ENCODE data around the gene IL3RA. TPM values are rescaled to one million over a fixed set of nuclear protein-coding genes. Genes with fewer than 3 reads are reported as not detected.
"Not testable (repeated sequence)": the region's sequence is repeated elsewhere in the genome, so short reads cannot be mapped to it uniquely, and the experiment has no call there.

The IL3RA gene
- polyA plus RNA-seq, 3 donors = 10.1 to 18.7 (median 14.8) TPM

- no peak for DNase-seq
Measured at GRCh38 chrX:1421433-1422134, 85.0 kb downstream of the IL3RA start.

- DNase-seq = no peak
Measured at GRCh38 chrX:1422135-1422465, 85.5 kb downstream of the IL3RA start.

GRCh38 chrX:1423215-1423614, 86.6 kb downstream of the IL3RA start:
- no peak for DNase-seq

GRCh38 chrX:1424147-1424851, 87.7 kb downstream of the IL3RA start:
- no peak for DNase-seq

GRCh38 chrX:1425381-1425780, 88.8 kb downstream of the IL3RA start:
- DNase-seq = no peak

- not testable (repeated sequence) for DNase-seq
Measured at GRCh38 chrX:1426321-1426720, 89.7 kb downstream of the IL3RA start.

- DNase-seq = no peak
Measured at GRCh38 chrX:1427756-1428155, 91.2 kb downstream of the IL3RA start.

- no peak for DNase-seq
Measured at GRCh38 chrX:1430451-1430850, 93.9 kb downstream of the IL3RA start.

Other genes starting within 250 kb of the IL3RA start
- under 1 TPM in 1 of 3 donors, not detected in 2; 0.10 TPM for gene CRLF2, start 124.1 kb upstream of the IL3RA start, polyA plus RNA-seq (ENCODE audit: insufficient read length in 3 of 3)
- gene CSF2RA, start 68.0 kb upstream of the IL3RA start, polyA plus RNA-seq (ENCODE audit: insufficient read length in 3 of 3) = 1 to 10 TPM; 2.9 to 4.1 (median 4.0) TPM
- 100 to 1,000 TPM; 580 to 749 (median 737) TPM for gene SLC25A6, start 55.3 kb downstream of the IL3RA start, polyA plus RNA-seq (ENCODE audit: insufficient read length in 3 of 3)
- 10 to 100 TPM; 36.6 to 54.7 (median 49.3) TPM for gene ASMTL, start 116.1 kb downstream of the IL3RA start, polyA plus RNA-seq (ENCODE audit: insufficient read length in 3 of 3)
- 1 to 10 TPM; 1.1 to 1.5 (median 1.2) TPM for gene P2RY8, start 200.4 kb downstream of the IL3RA start, polyA plus RNA-seq (ENCODE audit: insufficient read length in 3 of 3)

Data from renal pelvis (tissue), 4 donors.